HG03342 (cell line): ENCODE results near the gene TMEM271.
"Not testable (repeated sequence)": the region's sequence is repeated elsewhere in the genome, so short reads cannot be mapped to it uniquely, and the experiment has no call there.

Source experiments
- ATAC-seq: cut with Tn5 transposase; IDR thresholded peaks from one replicate; pipeline ENCODE4 v1.9.1; 2021; ENCODE audit warnings: mild to moderate bottlenecking, moderate library complexity; ENCODE audit not compliant: unreplicated experiment

TMEM271 gene

GRCh38 chr4:566508-567295, 9.4 kb downstream of the TMEM271 start:
- ATAC-seq: no peak

DNA sequence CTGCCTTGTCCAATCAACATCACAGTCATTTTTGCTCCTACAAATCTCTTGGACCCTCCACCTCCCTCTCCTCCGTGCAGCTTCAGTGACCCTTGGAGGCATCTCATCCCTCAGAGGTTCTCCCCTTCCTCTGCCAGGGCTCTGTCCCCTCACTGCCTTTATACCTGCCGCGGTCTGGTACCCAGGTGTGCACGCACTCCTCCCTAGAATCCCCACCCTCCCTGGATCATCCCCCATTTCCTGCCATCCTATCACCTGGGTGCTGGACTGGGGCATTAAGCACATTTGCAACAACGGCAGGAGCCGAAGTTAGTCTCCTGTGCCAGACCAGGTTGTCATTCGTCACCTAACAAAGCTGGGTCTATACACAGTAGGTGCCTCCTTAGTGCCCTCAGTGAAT, 10.1 kb downstream of the TMEM271 start:
- no peak for ATAC-seq

DNA sequence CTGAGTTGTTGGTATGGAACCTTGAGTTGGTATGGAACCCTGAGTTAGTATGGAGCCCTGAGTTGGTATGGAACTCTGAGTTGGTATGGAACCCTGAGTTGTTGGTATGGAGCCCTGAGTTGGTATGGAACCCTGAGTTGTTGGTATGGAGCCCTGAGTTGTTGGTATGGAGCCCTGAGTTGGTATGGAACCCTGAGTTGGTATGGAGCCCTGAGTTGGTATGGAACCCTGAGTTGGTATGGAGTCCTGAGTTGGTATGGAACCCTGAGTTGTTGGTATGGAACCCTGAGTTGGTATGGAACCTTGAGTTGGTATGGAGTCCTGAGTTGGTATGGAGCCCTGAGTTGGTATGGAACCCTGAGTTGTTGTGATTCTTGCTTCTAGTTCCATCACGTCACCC, 10.5 kb downstream of the TMEM271 start:
- not testable (repeated sequence) for ATAC-seq

DNA sequence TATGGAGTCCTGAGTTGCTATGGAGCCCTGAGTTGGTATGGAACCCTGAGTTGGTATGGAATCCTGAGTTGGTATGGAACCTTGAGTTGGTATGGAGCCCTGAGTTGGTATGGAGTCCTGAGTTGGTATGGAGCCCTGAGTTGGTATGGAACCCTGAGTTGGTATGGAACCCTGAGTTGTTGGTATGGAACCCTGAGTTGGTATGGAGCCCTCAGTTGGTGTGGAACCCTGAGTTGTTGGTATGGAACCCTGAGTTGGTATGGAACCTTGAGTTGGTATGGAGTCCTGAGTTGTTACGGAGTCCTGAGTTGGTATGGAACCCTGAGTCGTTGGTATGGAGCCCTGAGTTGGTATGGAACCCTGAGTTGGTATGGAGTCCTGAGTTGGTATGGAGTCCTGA, 13.6 kb downstream of the TMEM271 start:
- ATAC-seq: not testable (repeated sequence)

- no peak for ATAC-seq
Observed at GRCh38 chr4:561426-561825, 14.7 kb downstream of the TMEM271 start.

GRCh38 chr4:560731-561291, 15.3 kb downstream of the TMEM271 start:
- no peak for ATAC-seq

- no peak for ATAC-seq
Observed at GRCh38 chr4:560061-560460, 16.0 kb downstream of the TMEM271 start.

DNA sequence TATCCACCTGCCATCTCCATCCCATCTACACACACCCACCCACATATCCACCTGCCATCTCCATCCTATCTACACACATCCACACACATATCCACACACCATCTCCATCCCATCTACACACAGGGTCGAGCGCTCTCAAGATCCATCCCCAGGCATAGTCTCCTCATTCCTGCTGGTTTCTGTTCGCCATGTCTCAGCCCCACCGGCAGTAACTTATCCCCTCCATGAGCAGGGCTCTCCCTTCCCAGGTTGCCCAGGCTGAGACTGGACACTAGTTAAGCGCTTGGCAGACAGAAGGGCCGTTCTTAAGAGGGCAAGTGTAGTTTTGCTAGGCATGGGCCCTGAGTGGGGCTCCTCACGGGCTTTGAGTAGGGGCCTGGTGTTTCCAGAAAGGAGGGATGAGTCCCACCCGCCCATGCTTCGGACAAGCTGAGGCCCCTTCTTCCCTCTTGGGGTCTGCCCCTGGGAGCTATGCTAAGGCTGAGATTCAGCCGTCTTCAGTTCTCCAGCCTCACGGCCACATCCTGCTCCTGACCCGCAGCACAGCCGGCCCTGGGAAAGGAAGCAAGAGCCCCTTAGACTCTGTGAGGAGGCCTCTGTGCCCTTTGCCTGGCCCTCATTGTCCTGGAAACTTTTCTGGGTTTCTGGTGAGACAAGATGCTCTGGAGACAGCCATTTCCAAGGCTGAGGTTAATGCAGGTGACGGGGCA, 20.4 kb downstream of the TMEM271 start:
- ATAC-seq: no peak

DNA sequence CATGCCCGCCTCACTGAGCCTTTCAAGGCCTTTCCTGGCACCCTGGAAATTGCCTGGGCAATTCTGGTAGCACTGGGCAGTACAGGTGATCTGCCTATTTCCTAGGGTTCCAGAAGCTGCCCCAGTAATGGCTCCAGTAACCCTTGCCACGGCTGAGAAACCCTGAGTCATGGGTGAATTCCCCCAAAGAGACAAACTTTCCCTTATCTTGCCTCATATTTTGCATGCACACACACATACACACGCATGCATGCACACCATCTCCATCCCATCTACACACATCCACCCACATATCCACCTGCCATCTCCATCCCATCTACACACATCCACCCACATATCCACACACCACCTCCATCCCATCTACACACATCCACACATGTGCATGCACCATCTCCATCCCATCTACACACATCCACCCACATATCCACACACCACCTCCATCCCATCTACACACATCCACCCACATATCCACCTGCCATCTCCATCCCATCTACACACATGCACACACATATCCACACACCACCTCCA, 21.2 kb downstream of the TMEM271 start:
- ATAC-seq: not testable (repeated sequence)

DNA sequence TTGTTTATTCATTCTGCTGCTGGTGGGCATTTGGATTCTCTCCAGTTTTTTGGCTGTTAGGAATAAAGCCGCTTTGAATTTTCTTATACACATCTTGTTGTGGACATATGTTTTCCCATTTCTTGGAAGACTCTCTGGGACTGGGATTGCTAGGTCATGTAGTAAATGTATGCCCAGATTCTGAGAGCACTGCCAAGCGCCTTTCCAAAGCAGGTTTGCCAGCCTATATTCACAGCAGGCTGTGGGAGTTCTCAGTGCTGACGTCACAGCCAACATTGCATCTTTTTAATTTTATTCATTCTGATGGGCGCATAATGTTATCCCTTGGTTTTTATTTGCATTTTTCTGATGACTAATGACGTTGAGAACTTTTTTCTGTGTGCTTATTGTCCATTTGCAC, 24.1 kb downstream of the TMEM271 start:
- ATAC-seq: no peak

GRCh38 chr4:550268-550667, 25.8 kb downstream of the TMEM271 start:
- ATAC-seq: not testable (repeated sequence)

DNA sequence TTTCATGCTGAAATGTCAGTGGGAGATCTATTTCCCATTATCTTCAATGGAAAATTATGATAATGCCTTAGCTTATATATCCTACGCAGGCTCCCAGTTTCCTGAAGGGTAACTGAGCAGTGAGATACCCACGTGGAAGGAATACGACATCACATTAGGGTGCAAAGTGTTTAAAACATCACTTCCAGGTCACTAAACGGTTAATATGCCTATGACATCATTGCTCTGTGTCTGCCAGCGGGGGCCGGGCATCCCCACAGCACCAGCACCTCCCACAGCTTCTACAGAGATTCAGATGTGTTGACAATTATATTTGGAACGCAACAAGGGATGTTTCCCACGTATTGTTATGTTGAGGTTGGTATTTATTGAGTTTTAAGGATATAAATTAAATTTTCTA, 27.1 kb downstream of the TMEM271 start:
- ATAC-seq: no peak

DNA sequence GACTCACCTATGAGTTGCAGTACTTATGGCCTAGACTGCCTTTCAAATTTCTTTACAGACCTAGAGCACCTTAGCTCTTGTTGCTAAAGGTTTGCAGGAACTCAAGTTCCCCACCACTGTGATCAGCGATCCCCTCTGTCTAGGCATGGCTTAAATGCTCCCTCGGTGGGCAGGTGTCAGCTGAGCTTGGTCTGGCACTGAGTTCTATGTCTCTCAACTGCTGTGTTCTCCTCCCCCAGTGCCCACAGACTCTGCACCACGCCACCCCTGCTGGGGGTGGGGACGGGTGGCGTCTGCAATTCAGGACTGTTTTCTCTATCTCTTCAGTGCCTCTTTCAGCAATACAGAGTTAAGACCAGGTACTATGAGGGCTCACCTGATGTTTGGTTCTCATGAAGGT, 30.5 kb downstream of the TMEM271 start:
- ATAC-seq: no peak

DNA sequence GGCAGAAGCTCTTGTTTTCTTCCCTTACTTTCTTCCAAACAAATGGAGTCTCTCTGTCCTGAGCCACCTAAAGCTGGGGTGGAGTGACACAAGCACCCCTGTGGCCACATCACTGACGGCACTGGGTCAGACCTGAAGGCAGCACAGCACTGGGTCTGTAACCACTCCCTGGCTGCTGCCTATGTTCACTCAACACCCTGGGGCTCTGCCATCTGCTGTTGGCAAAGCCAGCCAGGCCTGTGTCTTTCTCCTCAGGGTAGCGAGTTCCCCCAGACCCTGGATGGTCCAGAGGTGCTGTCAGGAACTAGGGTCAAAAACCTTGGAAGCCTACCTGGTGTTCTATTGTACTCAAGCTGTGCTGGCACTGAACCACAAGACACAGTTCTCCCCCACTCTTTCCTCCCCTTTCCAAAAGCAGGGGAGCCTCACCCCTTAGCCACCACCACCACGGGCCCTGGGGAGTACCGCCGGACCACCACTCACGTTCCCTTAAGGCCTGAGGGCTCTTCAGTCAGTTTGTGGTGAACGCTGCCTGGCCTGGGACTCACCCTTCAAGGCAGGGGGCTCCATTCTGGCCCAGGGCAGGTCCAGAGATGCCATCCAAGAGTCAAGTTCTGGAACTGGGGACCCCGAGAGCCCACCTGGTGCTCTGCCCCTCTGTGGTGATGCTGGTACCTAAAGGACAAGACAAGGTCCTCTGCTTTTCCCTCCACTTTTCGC, 31.5 kb downstream of the TMEM271 start:
- ATAC-seq: no peak

DNA sequence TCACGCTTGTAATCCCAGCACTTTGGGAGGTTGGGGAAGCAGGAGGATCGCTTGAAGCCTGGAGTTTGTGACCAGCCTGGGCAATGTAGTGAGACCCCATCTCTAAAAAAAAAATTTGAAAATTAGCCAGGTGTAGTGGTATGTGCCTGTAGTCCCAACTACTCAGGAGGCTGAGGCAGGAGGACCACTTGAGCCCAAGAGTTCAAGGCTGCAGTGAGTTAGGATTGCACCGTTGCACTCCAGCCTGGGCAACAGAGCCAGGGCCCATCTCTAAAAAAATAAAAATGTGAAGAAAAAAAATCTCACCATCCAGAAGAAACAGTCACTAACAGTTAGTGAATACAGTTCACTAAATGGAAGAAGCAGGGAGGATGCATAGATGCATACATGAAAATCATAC, 34.8 kb downstream of the TMEM271 start:
- ATAC-seq: no peak

- ATAC-seq: no peak
Observed at GRCh38 chr4:538542-539142, 37.5 kb downstream of the TMEM271 start.

- no peak for ATAC-seq
Observed at GRCh38 chr4:537436-538264, 38.4 kb downstream of the TMEM271 start.

DNA sequence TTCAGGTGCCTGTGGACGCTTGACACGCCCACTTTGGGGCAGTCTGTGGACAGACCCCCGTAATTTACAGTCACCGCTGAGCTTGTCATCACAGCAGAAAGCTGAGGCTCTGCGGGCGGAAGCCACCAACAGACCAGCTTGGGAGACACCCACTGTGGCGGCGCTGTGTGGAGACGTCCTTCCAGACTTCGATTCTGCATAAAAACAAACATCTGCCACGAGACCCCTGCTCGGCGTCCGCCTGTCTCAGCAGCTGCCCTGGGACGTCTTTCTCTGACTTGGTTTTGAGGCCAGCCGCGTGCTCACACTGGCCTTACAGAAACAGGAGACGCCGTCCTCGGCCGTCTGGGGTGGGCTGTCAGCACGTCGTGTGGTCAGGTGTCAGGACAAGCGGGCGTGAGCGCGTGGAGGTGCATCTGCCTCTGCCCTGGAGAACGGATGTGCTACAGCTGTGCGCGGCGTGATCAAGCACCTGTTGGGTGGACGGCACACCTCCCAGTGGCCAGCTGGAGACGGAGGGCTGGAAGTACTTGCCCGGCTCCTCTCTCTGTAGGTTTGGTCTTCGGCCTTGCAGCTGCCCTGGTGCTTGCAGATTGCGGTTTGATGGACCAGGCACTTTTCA, 39.6 kb downstream of the TMEM271 start:
- no peak for ATAC-seq

- ATAC-seq: no peak
Observed at GRCh38 chr4:535924-536281, 40.2 kb downstream of the TMEM271 start.
